ENCODE results near the gene NPL. TPM values are rescaled to one million over a fixed set of nuclear protein-coding genes. Genes with fewer than 3 reads are reported as not detected.

The NPL gene
- total RNA-seq, 1 experiment from 2014 or later = 2.4 TPM

DNA sequence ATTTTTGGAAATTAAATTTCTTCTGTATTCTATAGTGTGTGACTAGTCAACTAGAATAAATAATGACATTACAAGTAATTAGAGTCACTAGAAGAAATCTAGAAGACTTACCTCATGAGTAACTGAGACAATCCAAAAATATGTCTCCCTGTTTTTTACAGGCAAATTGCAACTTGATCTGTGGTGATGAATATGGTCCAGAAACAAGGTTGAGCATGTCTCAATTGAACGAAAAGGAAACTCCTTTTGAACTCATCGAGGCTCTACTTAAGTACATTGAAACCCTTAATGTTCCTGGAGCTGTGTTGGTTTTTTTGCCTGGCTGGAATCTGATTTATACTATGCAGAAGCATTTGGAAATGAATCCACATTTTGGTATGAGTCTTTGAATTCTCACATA is 86.3 kb downstream of the NPL start:
- Histone ChIP-seq H4K20me1 (ENCODE audit: control insufficient read depth, insufficient read depth, insufficient read length) (no peaks in the 10 kb centered on the region), H2BK12ac (ENCODE audit: insufficient read length, low read depth, low read length) (no peak overlapping the region), H3K27me3 (ENCODE audit: insufficient read depth, low read length) (no peaks in the 10 kb centered on the region), H3K4ac (ENCODE audit: low read depth, low read length) (no peak overlapping the region), H2BK5ac (ENCODE audit: insufficient read length, low read length) (no peak overlapping the region), H3K79me1 (ENCODE audit: insufficient read depth, low read depth, low read length, poor library complexity, severe bottlenecking) (no peaks in the 10 kb centered on the region), H2BK15ac (ENCODE audit: low read depth, low read length) (no peak overlapping the region), H3K4me2 (ENCODE audit: insufficient read depth, insufficient read length, low read length) (no peak overlapping the region), H3K18ac (ENCODE audit: insufficient read length, low read depth, low read length) (no peak overlapping the region), H3K9ac (ENCODE audit: extremely low read depth, insufficient read length, low read length) (no peak overlapping the region), H4K91ac (ENCODE audit: insufficient read length, low read depth, low read length) (no peak overlapping the region), H4K8ac (replicated peaks; ENCODE audit: insufficient read length, low read depth, low read length) (no peak overlapping the region), H3K23me2 (ENCODE audit: insufficient read length, low read depth, low read length, poor library complexity, severe bottlenecking) (no peaks in the 10 kb centered on the region), H4K5ac (ENCODE audit: insufficient read length, low read depth, low read length) (no peak overlapping the region), H2BK20ac (ENCODE audit: low read depth, low read length, poor library complexity, severe bottlenecking) (no peak overlapping the region), H3K56ac (ENCODE audit: insufficient read length, low read depth, low read length) (no peak overlapping the region), H3K23ac (ENCODE audit: insufficient read length, low read depth, low read length) (no peak overlapping the region), H3K14ac (ENCODE audit: insufficient read depth, low read length) (no peak overlapping the region), H2BK120ac (ENCODE audit: low read depth, low read length, poor library complexity, severe bottlenecking) (no peak overlapping the region), H3K9me3 (ENCODE audit: control insufficient read depth, low read depth, low read length) (no peaks in the 10 kb centered on the region), H3K4me1 (ENCODE audit: insufficient read depth, low read length) (no peaks in the 10 kb centered on the region), H2AK5ac (ENCODE audit: insufficient read length, low read length) (no peak overlapping the region), H3T11ph (ENCODE audit: low read length) (no peak overlapping the region), H2AFZ (ENCODE audit: low read length) (no peak overlapping the region), H3K79me2 (ENCODE audit: insufficient read depth, low read length) (no peaks in the 10 kb centered on the region; the same call in 1 of the 2 replicates), H3K27ac (ENCODE audit: insufficient read length, low read depth, low read length) (no peak overlapping the region)
- Mint-ChIP-seq H3K27me3 (ENCODE audit: low read depth) (no peaks in the 10 kb centered on the region), H3K27ac (no peak overlapping the region; a peak in 1 of 7 replicates), H3K4me1 (no peaks in the 10 kb centered on the region), H3K4me3 (no peak overlapping the region), H3K36me3 (ENCODE audit: insufficient read depth in 1 of 3, low read depth in 3 of 3) (peaks cover 83 to 100% (median 99%) of the 10 kb centered on the region in 3 experiments), H3K9me3 (no peaks in the 10 kb centered on the region)
- no peak for DNase-seq
- WGBS (ENCODE audit: extremely low coverage, insufficient read length, low lambda C conversion rate) = no CpG with 5 or more reads among the region's 2 CpGs
- TF ChIP-seq, protein P1, sequence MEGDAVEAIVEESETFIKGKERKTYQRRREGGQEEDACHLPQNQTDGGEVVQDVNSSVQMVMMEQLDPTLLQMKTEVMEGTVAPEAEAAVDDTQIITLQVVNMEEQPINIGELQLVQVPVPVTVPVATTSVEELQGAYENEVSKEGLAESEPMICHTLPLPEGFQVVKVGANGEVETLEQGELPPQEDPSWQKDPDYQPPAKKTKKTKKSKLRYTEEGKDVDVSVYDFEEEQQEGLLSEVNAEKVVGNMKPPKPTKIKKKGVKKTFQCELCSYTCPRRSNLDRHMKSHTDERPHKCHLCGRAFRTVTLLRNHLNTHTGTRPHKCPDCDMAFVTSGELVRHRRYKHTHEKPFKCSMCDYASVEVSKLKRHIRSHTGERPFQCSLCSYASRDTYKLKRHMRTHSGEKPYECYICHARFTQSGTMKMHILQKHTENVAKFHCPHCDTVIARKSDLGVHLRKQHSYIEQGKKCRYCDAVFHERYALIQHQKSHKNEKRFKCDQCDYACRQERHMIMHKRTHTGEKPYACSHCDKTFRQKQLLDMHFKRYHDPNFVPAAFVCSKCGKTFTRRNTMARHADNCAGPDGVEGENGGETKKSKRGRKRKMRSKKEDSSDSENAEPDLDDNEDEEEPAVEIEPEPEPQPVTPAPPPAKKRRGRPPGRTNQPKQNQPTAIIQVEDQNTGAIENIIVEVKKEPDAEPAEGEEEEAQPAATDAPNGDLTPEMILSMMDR (conservative IDR thresholded peaks at IDR 0.05) = no peak
